Loucy (cell line): Measurements from ENCODE around the gene MYBPC2.

Experiments
- H2AFZ ChIP-seq: fragments of 200-600 bp; sonication (generic); 2 replicates; pipeline ENCODE4 v1.6.0; 2016; ENCODE audit warnings: antibody characterized with exemption, mild to moderate bottlenecking, low read length, moderate library complexity
- H3F3A ChIP-seq: fragments of 200-600 bp; 2 replicates; pipeline ENCODE4 v1.6.0; 2016; ENCODE audit warnings: antibody characterized with exemption, low read depth, mild to moderate bottlenecking
- H3K27me3 ChIP-seq: fragments of 200-600 bp; sonication (generic); 2 replicates; pipeline ENCODE4 v1.6.1; 2014; ENCODE audit warnings: low read length, mild to moderate bottlenecking; ENCODE audit not compliant: insufficient read depth, poor library complexity, severe bottlenecking
- H3K36me3 ChIP-seq: fragments of 200-600 bp; sonication (generic); 2 replicates; pipeline ENCODE4 v1.6.1; 2016; ENCODE audit warnings: low read length; ENCODE audit not compliant: insufficient read depth
- H3K4me1 ChIP-seq: fragments of 200-600 bp; sonication (generic); 2 replicates; pipeline ENCODE4 v1.5.1; 2014; ENCODE audit warnings: low read length, mild to moderate bottlenecking; ENCODE audit not compliant: insufficient read depth, poor library complexity, severe bottlenecking
- H3K4me2 ChIP-seq: fragments of 200-600 bp; sonication (generic); 2 replicates; pipeline ENCODE4 v1.6.0; 2014; ENCODE audit warnings: antibody characterized with exemption, low read length, low read depth, mild to moderate bottlenecking; ENCODE audit not compliant: poor library complexity, severe bottlenecking
- H3K4me3 ChIP-seq: fragments of 200-600 bp; sonication (generic); 2 replicates; pipeline ENCODE4 v1.5.1; 2014; ENCODE audit warnings: low read length, mild to moderate bottlenecking, mixed read lengths; ENCODE audit not compliant: poor library complexity, severe bottlenecking
- H3K79me2 ChIP-seq: fragments of 200-600 bp; sonication (generic); 2 replicates; pipeline ENCODE4 v1.6.1; 2014; ENCODE audit warnings: low read length; ENCODE audit not compliant: insufficient read depth
- H3K9ac ChIP-seq: fragments of 200-600 bp; sonication (generic); 2 replicates; pipeline ENCODE4 v1.6.0; 2014; ENCODE audit warnings: mild to moderate bottlenecking, low read depth, low read length, moderate library complexity; ENCODE audit not compliant: poor library complexity, severe bottlenecking
- H3K9me2 ChIP-seq: fragments of 200-600 bp; sonication (generic); replicated peaks from 2 replicates; pipeline ENCODE4 v1.6.1; 2016; ENCODE audit warnings: low read depth, low read length, mixed read lengths
- H3K9me3 ChIP-seq: fragments of 200-600 bp; sonication (generic); 2 replicates; pipeline ENCODE4 v1.6.1; 2014; ENCODE audit warnings: mild to moderate bottlenecking, antibody characterized with exemption, low read length, low read depth; ENCODE audit not compliant: insufficient read depth
- H4K20me1 ChIP-seq: fragments of 200-600 bp; sonication (generic); 2 replicates; pipeline ENCODE4 v1.6.0; 2014; ENCODE audit warnings: antibody characterized with exemption, low read length, mild to moderate bottlenecking; ENCODE audit not compliant: insufficient read depth, poor library complexity, severe bottlenecking
- CTCF ChIP-seq: fragments of 200-600 bp; sonication (generic); conservative IDR thresholded peaks from 2 replicates; pipeline ENCODE4 v1.5.1; 2014; ENCODE audit warnings: mild to moderate bottlenecking, antibody characterized with exemption, low read length
- EZH2phosphoT487 ChIP-seq: fragments of 200-600 bp; IDR thresholded peaks from 2 replicates; pipeline ENCODE4 v1.6.1; 2018; ENCODE audit warnings: antibody characterized with exemption, mild to moderate bottlenecking, moderate library complexity, borderline replicate concordance

Gene MYBPC2

GRCh38 chr19:50500060-50500752 lies 67.5 kb downstream of the MYBPC2 start:
- Histone ChIP-seq H4K20me1 (no peaks in the 10 kb centered on the region), H3K36me3 (no peaks in the 10 kb centered on the region), H3K4me2 (no peak overlapping the region), H3K9ac (no peak overlapping the region), H3K27me3 (peaks cover 4% of the 10 kb centered on the region), H3K9me2 (no peaks in the 10 kb centered on the region), H3K79me2 (no peaks in the 10 kb centered on the region), H2AFZ (no peak overlapping the region), H3K9me3 (no peaks in the 10 kb centered on the region), H3K4me1 (no peaks in the 10 kb centered on the region), H3F3A (no peaks in the 10 kb centered on the region), H3K4me3 (no peak overlapping the region)
- TF ChIP-seq EZH2phosphoT487: no peak
- TF ChIP-seq CTCF: no peak

GRCh38 chr19:50500753-50501151 lies 68.1 kb downstream of the MYBPC2 start:
- TF ChIP-seq EZH2phosphoT487: no peak
- TF ChIP-seq CTCF: no peak
- no peaks in the 10 kb centered on the region for H3K4me1 ChIP-seq
- no peak overlapping the region for H3K4me2 ChIP-seq

GRCh38 chr19:50501186-50501567 lies 68.5 kb downstream of the MYBPC2 start:
- Histone ChIP-seq H3K27me3 (peaks cover 4% of the 10 kb centered on the region), H3K79me2 (no peaks in the 10 kb centered on the region), H2AFZ (no peak overlapping the region), H3K36me3 (no peaks in the 10 kb centered on the region), H4K20me1 (no peaks in the 10 kb centered on the region), H3F3A (no peaks in the 10 kb centered on the region), H3K4me2 (no peak overlapping the region), H3K9me2 (no peaks in the 10 kb centered on the region), H3K4me3 (no peak overlapping the region), H3K9ac (no peak overlapping the region), H3K9me3 (no peaks in the 10 kb centered on the region), H3K4me1 (no peaks in the 10 kb centered on the region)
- TF ChIP-seq EZH2phosphoT487 (no peak), CTCF (no peak)

More at GRCh38 chr19:50500753-50501151, 68.1 kb downstream of the MYBPC2 start:
- Histone ChIP-seq H3K36me3 (no peaks in the 10 kb centered on the region), H3K79me2 (no peaks in the 10 kb centered on the region), H3K27me3 (peaks cover 4% of the 10 kb centered on the region), H4K20me1 (no peaks in the 10 kb centered on the region), H3K9me3 (no peaks in the 10 kb centered on the region), H3K9ac (no peak overlapping the region), H3F3A (no peaks in the 10 kb centered on the region), H3K4me3 (no peak overlapping the region), H2AFZ (no peak overlapping the region), H3K9me2 (no peaks in the 10 kb centered on the region)
